Suprapubic skin (tissue), 4 donors: ENCODE measurements around the gene CYSRT1. TPM values are rescaled to one million over a fixed set of nuclear protein-coding genes. Genes with fewer than 3 reads are reported as not detected.

Source experiments
- DNase-seq, 2 donors: peaks; one replicate each; pipeline ENCODE4 v3.0.0-alpha.2; 2019; ENCODE audit warnings: low spot score in 2 of 2
- H3K27ac ChIP-seq: fragments of 200-600 bp; sonication (generic); one replicate; pipeline ENCODE4 v1.5.1; 2019
- H3K27me3 ChIP-seq: fragments of 200-600 bp; sonication (generic); one replicate; pipeline ENCODE4 v1.5.1; 2019
- H3K36me3 ChIP-seq: fragments of 200-600 bp; sonication (generic); one replicate; pipeline ENCODE4 v1.5.1; 2019
- H3K4me1 ChIP-seq: fragments of 200-600 bp; sonication (generic); one replicate; pipeline ENCODE4 v1.5.1; 2019
- H3K4me3 ChIP-seq: fragments of 200-600 bp; sonication (generic); one replicate; pipeline ENCODE4 v1.5.1; 2019; ENCODE audit warnings: mild to moderate bottlenecking
- H3K9me3 ChIP-seq: fragments of 200-600 bp; sonication (generic); one replicate; pipeline ENCODE4 v1.5.1; 2019
- EP300 ChIP-seq: sonication (generic); formaldehyde crosslinking; IDR thresholded peaks from one replicate; pipeline ENCODE4 v1.6.1; 2017; ENCODE audit warnings: antibody characterized with exemption
- POLR2A ChIP-seq, 2 donors: fragments of 450-650 bp; IDR thresholded peaks; one replicate each; pipeline ENCODE4 v1.6.1; 2017; ENCODE audit warnings: antibody characterized with exemption in 2 of 2, mild to moderate bottlenecking in 2 of 2, moderate library complexity in 2 of 2
- POLR2AphosphoS5 ChIP-seq, 3 donors: sonication (generic); formaldehyde crosslinking; IDR thresholded peaks; one replicate each; pipeline ENCODE4 v1.6.1; 2017; ENCODE audit warnings: antibody characterized with exemption in 3 of 3
- WGBS: methylation state at CpG from one replicate; pipeline ENCODE4 v1.1.5; 2018; 5-methylcytosine and 5-hydroxymethylcytosine counted together
- total RNA-seq, 4 donors: library from RNA; depleted of rRNA; stranded (reverse); fragments of >200 nt; gene quantifications; one replicate each; pipeline ENCODE4 v1.1.0, GENCODE V29; 2016
- TF ChIP-seq, protein P1 (sequence below), 2 donors: fragments of 200-600 bp in 1 of 2; fragments of 450-650 bp in 1 of 2; sonication (generic) in 1 of 2; IDR thresholded peaks; one replicate each; pipeline ENCODE4 v1.5.1; 2016 to 2019; ENCODE audit warnings: antibody characterized with exemption in 2 of 2, mild to moderate bottlenecking in 1 of 2, moderate library complexity in 1 of 2

The CYSRT1 gene
- total RNA-seq, 4 donors from 2014 or later, result 22.8 to 65.7 (median 44.2) TPM

DNA sequence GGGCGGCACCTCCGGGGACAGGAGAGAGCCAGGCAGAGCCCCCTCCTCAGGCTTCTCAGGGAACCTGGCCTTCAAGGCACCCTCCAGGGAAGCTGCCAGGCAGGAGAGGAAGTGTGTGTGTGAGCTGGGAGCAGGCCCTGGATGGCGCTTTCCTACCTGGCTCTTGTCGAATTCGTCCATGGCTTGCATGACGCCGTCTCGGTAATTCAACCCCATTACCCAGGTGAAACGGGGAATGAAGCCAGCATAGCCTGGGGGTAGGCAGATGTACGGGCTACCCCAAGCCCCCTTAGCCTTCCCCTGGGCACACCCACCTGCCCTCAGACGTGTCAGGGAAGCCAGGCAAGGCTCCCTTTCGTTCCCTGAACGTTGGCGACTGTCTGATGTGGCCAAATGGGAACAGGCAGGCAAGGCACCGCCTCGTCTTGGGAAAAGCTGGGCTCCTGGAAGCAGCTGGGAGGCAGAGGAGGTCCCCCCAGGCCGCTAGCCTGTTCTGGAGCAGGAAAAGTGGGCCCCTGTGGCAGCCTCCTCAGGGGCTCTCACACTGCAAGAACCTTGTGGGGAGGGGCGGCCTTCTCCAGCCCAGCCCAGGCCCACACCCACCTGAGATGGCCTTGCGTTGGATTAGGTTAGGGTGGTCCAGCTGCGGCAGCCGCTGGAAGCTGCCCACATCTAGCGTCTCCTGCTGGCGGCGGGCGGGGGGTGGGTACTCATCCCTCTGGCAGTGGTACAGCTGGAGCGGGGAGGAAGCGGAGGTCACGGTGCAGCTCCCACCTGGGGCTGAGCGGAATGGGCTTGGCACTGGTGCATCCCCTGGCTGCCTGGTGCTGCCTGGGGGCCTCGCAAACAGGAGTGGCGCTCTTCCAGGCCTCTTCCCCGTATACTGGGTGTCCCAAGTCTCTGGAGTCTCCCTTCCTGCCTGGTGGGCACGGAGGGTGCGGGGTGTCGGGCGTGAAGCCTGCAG lies 19.8 kb downstream of the CYSRT1 start:
- peaks cover 15% of the 10 kb centered on the region for H3K36me3 ChIP-seq
- H3K4me1 ChIP-seq, result peaks cover 45% of the 10 kb centered on the region
- WGBS, result 29% methylated on average over 11 of the region's 36 CpGs
- DNase-seq, result no peak
- H3K27me3 ChIP-seq, result no peaks in the 10 kb centered on the region
- no peaks in the 10 kb centered on the region for H3K9me3 ChIP-seq
- H3K27ac ChIP-seq, result no peak overlapping the region
- TF ChIP-seq POLR2AphosphoS5 (IDR thresholded peaks at IDR 0.05) (no peak), POLR2A (IDR thresholded peaks at IDR 0.05) (no peak)
- no peak overlapping the region for H3K4me3 ChIP-seq

DNA sequence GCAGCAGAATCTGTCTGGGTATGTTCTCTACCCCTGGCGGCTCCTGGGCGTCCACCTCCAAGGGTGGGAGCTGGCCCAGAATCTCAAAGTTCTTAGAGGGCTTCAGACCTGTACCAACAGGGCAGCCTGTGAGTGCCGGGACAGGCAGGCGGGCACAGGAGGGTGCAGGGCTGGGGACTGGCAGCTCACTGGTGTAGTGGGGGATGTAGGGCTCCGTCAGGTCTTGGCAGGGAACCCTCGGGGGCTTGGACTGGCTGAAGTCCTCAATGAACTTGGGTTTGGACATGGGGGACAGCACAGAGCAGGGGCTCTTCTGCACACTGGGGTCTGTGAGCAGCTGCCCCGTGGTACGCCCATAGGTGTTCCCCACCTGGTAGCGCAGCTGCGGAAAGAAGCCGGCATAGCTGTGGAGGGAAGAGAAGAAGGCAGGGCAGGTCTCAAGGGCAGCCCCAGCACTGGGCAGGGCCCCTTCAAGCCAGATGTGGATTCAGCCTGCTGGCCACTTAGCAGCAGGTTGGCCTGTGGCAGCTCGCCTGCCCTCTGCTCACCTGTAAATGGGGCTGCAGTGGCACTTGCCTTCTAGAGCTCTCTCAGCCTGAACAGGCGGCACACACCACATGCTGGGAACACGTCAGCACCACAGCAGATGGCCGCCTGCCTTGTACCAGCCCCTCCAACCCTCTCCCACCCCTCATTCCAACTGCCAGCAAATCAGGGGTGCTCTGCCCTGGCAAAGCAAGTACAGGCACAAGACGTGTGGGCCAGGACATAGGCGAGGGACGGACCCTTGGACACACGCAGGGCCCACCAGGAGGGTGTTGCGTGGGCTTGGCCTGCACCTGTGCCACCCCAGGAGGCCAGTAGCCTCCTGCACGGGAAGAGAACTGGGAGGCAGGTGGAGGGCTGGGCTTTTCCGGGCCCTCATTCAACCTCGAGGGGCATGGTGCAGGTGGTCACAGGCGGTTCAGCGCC lies 20.8 kb downstream of the CYSRT1 start:
- H3K36me3 ChIP-seq, result peaks cover 15% of the 10 kb centered on the region
- WGBS, result 81% methylated on average over 11 of the region's 25 CpGs
- no peak overlapping the region for H3K27ac ChIP-seq
- no peak for DNase-seq
- peaks cover 40% of the 10 kb centered on the region for H3K4me1 ChIP-seq
- no peaks in the 10 kb centered on the region for H3K9me3 ChIP-seq
- H3K27me3 ChIP-seq, result no peaks in the 10 kb centered on the region
- TF ChIP-seq POLR2A (IDR thresholded peaks at IDR 0.05), result no peak
- TF ChIP-seq, protein P1, sequence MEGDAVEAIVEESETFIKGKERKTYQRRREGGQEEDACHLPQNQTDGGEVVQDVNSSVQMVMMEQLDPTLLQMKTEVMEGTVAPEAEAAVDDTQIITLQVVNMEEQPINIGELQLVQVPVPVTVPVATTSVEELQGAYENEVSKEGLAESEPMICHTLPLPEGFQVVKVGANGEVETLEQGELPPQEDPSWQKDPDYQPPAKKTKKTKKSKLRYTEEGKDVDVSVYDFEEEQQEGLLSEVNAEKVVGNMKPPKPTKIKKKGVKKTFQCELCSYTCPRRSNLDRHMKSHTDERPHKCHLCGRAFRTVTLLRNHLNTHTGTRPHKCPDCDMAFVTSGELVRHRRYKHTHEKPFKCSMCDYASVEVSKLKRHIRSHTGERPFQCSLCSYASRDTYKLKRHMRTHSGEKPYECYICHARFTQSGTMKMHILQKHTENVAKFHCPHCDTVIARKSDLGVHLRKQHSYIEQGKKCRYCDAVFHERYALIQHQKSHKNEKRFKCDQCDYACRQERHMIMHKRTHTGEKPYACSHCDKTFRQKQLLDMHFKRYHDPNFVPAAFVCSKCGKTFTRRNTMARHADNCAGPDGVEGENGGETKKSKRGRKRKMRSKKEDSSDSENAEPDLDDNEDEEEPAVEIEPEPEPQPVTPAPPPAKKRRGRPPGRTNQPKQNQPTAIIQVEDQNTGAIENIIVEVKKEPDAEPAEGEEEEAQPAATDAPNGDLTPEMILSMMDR (IDR thresholded peaks at IDR 0.05), result no peak
- no peak for TF ChIP-seq POLR2AphosphoS5 (IDR thresholded peaks at IDR 0.05)
- TF ChIP-seq EP300, result no peak
- H3K4me3 ChIP-seq, result no peak overlapping the region

DNA sequence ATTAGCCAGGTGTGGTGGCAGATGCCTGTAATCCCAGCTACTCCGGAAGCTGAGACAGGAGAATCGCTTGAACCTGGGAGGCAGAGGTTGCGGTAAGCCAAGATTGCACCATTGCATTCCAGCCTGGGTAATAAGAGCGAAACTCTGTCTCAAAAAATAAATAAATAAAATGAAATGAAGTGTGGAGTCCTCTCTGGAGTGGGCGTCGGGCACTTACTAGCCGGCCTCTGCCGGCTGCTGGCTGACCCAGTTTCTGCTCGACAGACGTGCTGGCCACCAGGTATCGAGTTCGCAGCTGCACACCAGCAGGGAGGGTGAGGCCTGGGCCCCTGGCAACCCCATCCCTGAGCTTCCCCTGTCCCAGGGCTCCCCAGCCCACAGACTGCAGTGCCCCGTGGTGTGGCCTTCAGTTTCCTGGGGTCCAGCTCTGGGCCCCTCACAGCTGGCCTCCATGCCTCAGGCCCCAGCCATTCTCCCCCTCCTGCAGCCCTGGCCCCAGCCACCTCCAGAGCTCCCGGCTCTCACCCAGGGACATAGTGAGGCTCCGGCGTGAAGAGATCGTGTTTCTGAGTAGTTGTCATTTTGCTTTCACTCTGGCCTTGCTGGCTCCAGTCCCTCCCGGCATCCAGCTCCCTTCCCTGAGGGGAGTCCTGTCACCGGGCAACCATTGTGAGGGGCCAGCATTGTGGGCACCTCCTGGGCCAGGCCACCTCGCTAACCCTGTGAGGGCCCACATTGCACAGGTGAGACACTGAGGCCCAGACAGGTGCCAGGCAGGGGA lies 22.4 kb downstream of the CYSRT1 start:
- no peak for TF ChIP-seq EP300
- TF ChIP-seq POLR2AphosphoS5 (IDR thresholded peaks at IDR 0.05), result no peak
- TF ChIP-seq, protein P1 (IDR thresholded peaks at IDR 0.05), result no peak
- TF ChIP-seq POLR2A (IDR thresholded peaks at IDR 0.05), result no peak
- Histone ChIP-seq H3K4me3 (no peak overlapping the region), H3K36me3 (peaks cover 10% of the 10 kb centered on the region), H3K27ac (no peak overlapping the region), H3K9me3 (no peaks in the 10 kb centered on the region), H3K4me1 (peaks cover 34% of the 10 kb centered on the region), H3K27me3 (no peaks in the 10 kb centered on the region)
- no peak for DNase-seq
- 88% methylated on average over 17 of the region's 20 CpGs for WGBS

DNA sequence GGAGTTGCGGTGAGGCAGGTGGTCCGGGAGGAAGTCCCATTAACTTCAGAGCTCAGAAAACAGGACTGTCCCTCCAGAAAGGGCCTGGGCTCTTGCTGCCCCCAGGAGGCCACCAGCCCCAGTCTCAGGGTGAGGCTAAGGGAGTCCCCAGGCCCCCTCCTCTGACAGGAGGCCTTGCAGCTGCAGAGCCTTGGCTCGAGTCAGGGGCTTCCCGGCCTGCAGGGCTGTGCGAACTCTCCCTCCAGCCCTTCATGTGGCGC lies 22.9 kb downstream of the CYSRT1 start:
- H3K36me3 ChIP-seq, result peaks cover 5% of the 10 kb centered on the region
- H3K27ac ChIP-seq, result no peak overlapping the region
- TF ChIP-seq, protein P1 (IDR thresholded peaks at IDR 0.05), result no peak
- TF ChIP-seq POLR2AphosphoS5 (IDR thresholded peaks at IDR 0.05) (no peak), POLR2A (IDR thresholded peaks at IDR 0.05) (no peak), EP300 (no peak)
- no peak overlapping the region for H3K4me3 ChIP-seq
- H3K4me1 ChIP-seq, result peaks cover 29% of the 10 kb centered on the region
- no peak for DNase-seq
- 100% methylated on average over 1 of the region's 6 CpGs for WGBS
- H3K27me3 ChIP-seq, result no peaks in the 10 kb centered on the region
- H3K9me3 ChIP-seq, result no peaks in the 10 kb centered on the region

DNA sequence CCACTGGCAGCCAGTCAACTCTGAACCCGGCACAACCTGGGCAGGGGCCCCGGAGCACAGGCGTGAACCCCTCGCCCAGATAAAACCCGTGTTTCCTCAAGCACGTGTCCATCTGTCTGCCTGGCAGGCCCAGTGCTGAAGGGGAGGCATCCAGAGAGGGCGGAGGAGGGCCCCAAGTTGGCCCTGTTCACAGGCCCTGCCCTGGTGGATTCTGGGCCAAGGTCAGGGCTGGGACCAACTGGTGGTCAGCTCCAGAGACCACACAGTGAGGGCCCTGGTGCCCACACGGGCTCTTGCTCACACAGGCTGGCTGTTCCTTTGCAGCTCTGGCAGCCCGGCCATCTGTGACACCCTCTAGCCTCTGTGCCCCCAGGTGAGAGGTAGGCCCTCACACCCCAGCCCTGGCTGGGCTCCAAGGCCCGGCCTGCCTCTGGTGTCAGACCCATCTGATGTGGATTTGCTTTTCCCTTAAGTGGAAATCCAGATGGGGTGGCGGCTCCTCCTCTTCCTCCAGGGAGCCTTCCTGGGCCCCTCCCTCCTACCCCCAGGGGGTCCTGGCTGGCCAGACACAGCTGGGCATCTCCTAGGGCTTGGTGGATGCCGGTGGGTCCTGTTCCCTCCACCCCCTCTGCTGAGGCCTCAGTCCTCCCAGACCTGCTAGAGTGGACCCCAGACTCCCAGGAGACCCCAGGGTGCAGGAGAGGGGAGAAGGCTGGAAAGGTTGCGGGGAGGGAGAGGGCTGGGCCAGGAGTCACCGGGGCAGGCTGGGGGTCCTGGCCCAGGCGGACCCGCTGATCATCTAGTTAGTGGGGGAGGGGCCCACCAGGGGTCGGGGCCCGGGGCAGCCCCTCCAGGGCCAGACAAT lies 25.6 kb downstream of the CYSRT1 start:
- no peaks in the 10 kb centered on the region for H3K9me3 ChIP-seq
- no peaks in the 10 kb centered on the region for H3K27me3 ChIP-seq
- no peak for DNase-seq
- H3K4me3 ChIP-seq, result no peak overlapping the region
- TF ChIP-seq POLR2A (IDR thresholded peaks at IDR 0.05), result no peak
- no peak for TF ChIP-seq POLR2AphosphoS5 (IDR thresholded peaks at IDR 0.05)
- TF ChIP-seq, protein P1 (IDR thresholded peaks at IDR 0.05), result no peak
- no peak for TF ChIP-seq EP300
- H3K4me1 ChIP-seq, result peaks cover 15% of the 10 kb centered on the region
- H3K36me3 ChIP-seq, result no peaks in the 10 kb centered on the region
- WGBS, result 61% methylated on average over 5 of the region's 18 CpGs
- H3K27ac ChIP-seq, result no peak overlapping the region
